ENCODE measurements around the gene CDK14. TPM values are rescaled to one million over a fixed set of nuclear protein-coding genes. Genes with fewer than 3 reads are reported as not detected.

The CDK14 gene
- total and polyA plus RNA-seq, 2 of the 8 experiments (the other 6 are each of a cell fraction or from before 2014, with no cell fraction given) = 5.5 to 47.3 TPM

- DNase-seq (ENCODE audit: low read depth in 1 of 2, low spot score in 2 of 2) = no peak
- Histone ChIP-seq H3K27me3 (replicated peaks in 1 of 4; ENCODE audit: control insufficient read depth in 3 of 4, extremely low read depth in 1 of 4, insufficient read depth in 3 of 4, low read length in 3 of 4) (no peaks in the 10 kb centered on the region), H4K5ac (ENCODE audit: insufficient read length, low read depth, low read length) (no peak overlapping the region), H2BK12ac (ENCODE audit: low read depth, low read length) (no peak overlapping the region), H3K79me1 (ENCODE audit: low read depth, low read length) (no peaks in the 10 kb centered on the region), H3K23ac (ENCODE audit: insufficient read length) (no peak overlapping the region), H3K4me1 (replicated peaks in 1 of 4; ENCODE audit: control insufficient read depth in 3 of 4, insufficient read depth in 4 of 4, low read length in 3 of 4) (no peaks in the 10 kb centered on the region), H3K4ac (replicated peaks; ENCODE audit: insufficient read length, low read depth, low read length) (no peak overlapping the region), H2BK5ac (ENCODE audit: low read depth, low read length) (no peak overlapping the region), H2BK20ac (ENCODE audit: low read length) (no peak overlapping the region), H4K20me1 (replicated peaks in 1 of 2; ENCODE audit: control insufficient read depth in 1 of 2, insufficient read depth in 2 of 2, low read length in 2 of 2) (no peaks in the 10 kb centered on the region), H3K36me3 (ENCODE audit: control insufficient read depth in 2 of 4, insufficient read depth in 4 of 4, low read length in 3 of 4) (no peaks in the 10 kb centered on the region), H2AK5ac (ENCODE audit: low read depth, low read length) (no peak overlapping the region), H3K9me3 (ENCODE audit: insufficient read depth in 2 of 2, low read depth in 1 of 2, low read length in 1 of 2) (no peaks in the 10 kb centered on the region), H4K8ac (ENCODE audit: extremely low read depth, insufficient read depth, low read length) (no peak overlapping the region), H2BK15ac (ENCODE audit: low read length) (no peak overlapping the region), H3K79me2 (ENCODE audit: control insufficient read depth in 1 of 2, insufficient read depth in 2 of 2, low read length in 2 of 2) (no peaks in the 10 kb centered on the region; a peak in 1 of 4 replicates), H3K18ac (ENCODE audit: extremely low read depth, low read length) (no peak overlapping the region), H2BK120ac (replicated peaks; ENCODE audit: low read depth, low read length) (no peak overlapping the region), H3K56ac (replicated peaks; ENCODE audit: insufficient read length, low read depth, low read length) (no peak overlapping the region), H3K27ac (ENCODE audit: low read depth, low read length) (no peak overlapping the region), H2AFZ (ENCODE audit: low read length) (no peak overlapping the region), H3K9ac (replicated peaks in 1 of 4; ENCODE audit: extremely low read depth in 1 of 4, low read depth in 3 of 4, low read length in 3 of 4) (no peak overlapping the region), H3K4me2 (ENCODE audit: insufficient read depth in 1 of 2, low read depth in 2 of 2, low read length in 2 of 2) (no peak overlapping the region), H3K23me2 (ENCODE audit: low read depth, low read length) (no peaks in the 10 kb centered on the region), H4K91ac (replicated peaks; ENCODE audit: insufficient read length, low read length) (no peak overlapping the region), H3K4me3 (ENCODE audit: extremely low read depth in 1 of 4, insufficient read depth in 2 of 4, low read depth in 3 of 4, low read length in 4 of 4) (no peak overlapping the region), H3K14ac (ENCODE audit: insufficient read length) (no peak overlapping the region)
- ChIA-PET CTCF (ENCODE audit: partially characterized antibody) (no interaction called here), POLR2A (ENCODE audit: partially characterized antibody) (no interaction called here)
- 72% methylated on average over 1 of the region's 1 CpG; no CpG with 5 or more reads in 1 of the 2 experiments for WGBS, 2 experiments (ENCODE audit: extremely low coverage in 1 of 2, insufficient coverage in 1 of 2, insufficient read length in 1 of 2, insufficient replicate concordance in 2 of 2, low coverage in 1 of 2, low lambda C conversion rate in 2 of 2, missing lambda C conversion rate in 1 of 2)
- no peak for FAIRE-seq
- no peak for TF ChIP-seq RBBP5 (IDR thresholded peaks at IDR 0.05; ENCODE audit: borderline replicate concordance, low read depth, low read length)
- no peak for TF ChIP-seq NANOG (IDR thresholded peaks at IDR 0.05; ENCODE audit: insufficient read depth, low read depth, low read length, poor library complexity, severe bottlenecking)
- TF ChIP-seq SP4 (IDR thresholded peaks at IDR 0.05; ENCODE audit: low read length) = no peak
- no peak for TF ChIP-seq KDM5A (IDR thresholded peaks at IDR 0.05; ENCODE audit: low read length)
- TF ChIP-seq E2F6 (IDR thresholded peaks at IDR 0.05) = no peak
- no peak for TF ChIP-seq CEBPB (IDR thresholded peaks at IDR 0.05; ENCODE audit: low read depth, low read length)
- TF ChIP-seq BACH1 (IDR thresholded peaks at IDR 0.05; ENCODE audit: low read length) = no peak
- TF ChIP-seq EP300 (IDR thresholded peaks at IDR 0.05; ENCODE audit: borderline replicate concordance in 1 of 2, low read depth in 2 of 2, low read length in 2 of 2) = no peak
- no peak for TF ChIP-seq RAD21 (IDR thresholded peaks at IDR 0.05 in 1 of 2, conservative IDR thresholded peaks at IDR 0.05 in 1 of 2; ENCODE audit: low read depth in 2 of 2, low read length in 2 of 2)
- TF ChIP-seq ASH2L (IDR thresholded peaks at IDR 0.05; ENCODE audit: low read length) = no peak
- no peak for TF ChIP-seq JUN (IDR thresholded peaks at IDR 0.05; ENCODE audit: low read depth, low read length)
- no peak for TF ChIP-seq EZH2 (IDR thresholded peaks at IDR 0.05; ENCODE audit: low read depth, low read length, severe bottlenecking)
- TF ChIP-seq TAF1 (IDR thresholded peaks at IDR 0.05; ENCODE audit: low read depth, low read length) = no peak
Observed at GRCh38 chr7:90844421-90844820, 248.3 kb downstream of the CDK14 start.
